Natural killer cell (primary cell): ENCODE data around the gene PI16. TPM values are rescaled to one million over a fixed set of nuclear protein-coding genes. Genes with fewer than 3 reads are reported as not detected.

Source experiments
- ATAC-seq, 3 donors: fragments of 150-1000 bp in 2 of 3; fragments of 200-7000 bp in 1 of 3; cut with Tn5 transposase; 1 replicate in 1 of 3; 2 replicates in 2 of 3; pipeline ENCODE4 v1.10.0; 2021; ENCODE audit warnings: mild to moderate bottlenecking in 2 of 3, moderate library complexity in 2 of 3
- DNase-seq, 2 donors: peaks; one replicate each; pipeline versions ENCODE4 v3.0.0 to v3.0.0-alpha.2; 2013 to 2021; ENCODE audit warnings: mixed read lengths in 1 of 2
- H3K27ac ChIP-seq: one replicate; pipeline ENCODE4 v1.5.1; 2013; ENCODE audit warnings: mild to moderate bottlenecking, low read length
- H3K27me3 ChIP-seq: one replicate; pipeline ENCODE4 v1.6.1; 2013; ENCODE audit warnings: low read length; ENCODE audit not compliant: control insufficient read depth, insufficient read depth
- H3K36me3 ChIP-seq: one replicate; pipeline ENCODE4 v1.6.1; 2013; ENCODE audit warnings: low read length; ENCODE audit not compliant: control insufficient read depth, insufficient read depth
- H3K4me1 ChIP-seq: one replicate; pipeline ENCODE4 v1.6.1; 2013; ENCODE audit warnings: low read length; ENCODE audit not compliant: control insufficient read depth, insufficient read depth
- H3K4me3 ChIP-seq: one replicate; pipeline ENCODE4 v1.5.1; 2013; ENCODE audit warnings: low read length
- H3K9me3 ChIP-seq: one replicate; pipeline ENCODE4 v1.6.1; 2013; ENCODE audit warnings: low read length; ENCODE audit not compliant: control insufficient read depth, insufficient read depth
- H3K27ac Mint-ChIP-seq, 2 donors: one replicate each; pipeline ENCODE4 v1.8.0; 2022; ENCODE audit warnings: mild to moderate bottlenecking in 2 of 2, mixed read lengths in 2 of 2, moderate library complexity in 1 of 2
- H3K27me3 Mint-ChIP-seq, 2 donors: one replicate each; pipeline ENCODE4 v1.8.0; 2022; ENCODE audit warnings: low read depth in 2 of 2, mixed read lengths in 2 of 2
- H3K36me3 Mint-ChIP-seq: one replicate; pipeline ENCODE4 v1.8.0; 2022; ENCODE audit warnings: mixed read lengths
- H3K4me1 Mint-ChIP-seq, 2 donors: one replicate each; pipeline ENCODE4 v1.8.0; 2022; ENCODE audit warnings: mixed read lengths in 2 of 2
- H3K4me3 Mint-ChIP-seq: one replicate; pipeline ENCODE4 v1.8.0; 2022; ENCODE audit warnings: mild to moderate bottlenecking, moderate library complexity, mixed read lengths
- H3K9me3 Mint-ChIP-seq, 2 donors: one replicate each; pipeline ENCODE4 v1.8.0; 2022; ENCODE audit warnings: mixed read lengths in 2 of 2
- CTCF ChIP-seq: fragments of 200-600 bp; IDR thresholded peaks from one replicate; pipeline ENCODE4 v1.8.0; 2022; ENCODE audit warnings: antibody characterized with exemption
- WGBS: methylation state at CpG from one replicate; pipeline ENCODE4 v1.1.7; 2013; ENCODE audit warnings: missing lambda C conversion rate; ENCODE audit not compliant: insufficient coverage; 5-methylcytosine and 5-hydroxymethylcytosine counted together
- intact Hi-C: fragments of 100-400 bp; cut with micrococcal nuclease; formaldehyde crosslinking; loops from one replicate; pipeline ENCODE4 v1.14.2; 2022
- total RNA-seq, 4 donors: library from RNA; stranded (reverse); fragments of 120-200 nt in 1 of 4; gene quantifications; one replicate each; pipeline versions ENCODE4 v1.2.3 to v1.2.4, GENCODE V29; 2013 to 2022

PI16 gene
- total RNA-seq, 3 donors from 2014 or later (not counting 1 experiment from before 2014, with no cell fraction given): 0.33 to 1.8 (median 1.1) TPM

GRCh38 chr6:36961441-36962435, 7.2 kb downstream of the PI16 start:
- H3K36me3 ChIP-seq: no peaks in the 10 kb centered on the region
- peaks cover 12 to 33% of the 10 kb centered on the region in 2 donors for H3K4me1 Mint-ChIP-seq
- H3K4me1 ChIP-seq: peaks cover 27% of the 10 kb centered on the region
- H3K27me3 ChIP-seq: no peaks in the 10 kb centered on the region
- DNase-seq (no peak), ATAC-seq (no peak)
- 61% methylated on average over 40 of the region's 40 CpGs for WGBS
- TF ChIP-seq CTCF: no peak
- H3K27me3 Mint-ChIP-seq: peaks cover 16 to 24% of the 10 kb centered on the region in 2 donors
- no peak overlapping the region for H3K4me3 ChIP-seq
- no peaks in the 10 kb centered on the region for H3K9me3 Mint-ChIP-seq
- H3K9me3 ChIP-seq: no peaks in the 10 kb centered on the region
- no peak overlapping the region for H3K4me3 Mint-ChIP-seq
- H3K36me3 Mint-ChIP-seq: no peaks in the 10 kb centered on the region
- H3K27ac Mint-ChIP-seq: no peak overlapping the region
- intact Hi-C loops: no loop called here
- no peak overlapping the region for H3K27ac ChIP-seq

- Mint-ChIP-seq H3K4me1 (peaks cover 12 to 25% of the 10 kb centered on the region in 2 donors), H3K27me3 (peaks cover 13 to 15% of the 10 kb centered on the region in 2 donors), H3K27ac (peak overlapping the region; percentile 20 to 57), H3K9me3 (no peaks in the 10 kb centered on the region), H3K36me3 (no peaks in the 10 kb centered on the region), H3K4me3 (peak overlapping the region; percentile 49)
- DNase-seq (peak; percentile 49 to 87), ATAC-seq (peak; percentile 58 to 68 (median 59))
- no peak for TF ChIP-seq CTCF
- intact Hi-C loops: no loop called here
- H3K27me3 ChIP-seq: no peaks in the 10 kb centered on the region
- H3K4me3 ChIP-seq: no peak overlapping the region
- peaks cover 27% of the 10 kb centered on the region for H3K4me1 ChIP-seq
- H3K36me3 ChIP-seq: peaks cover 8% of the 10 kb centered on the region
- WGBS: 34% methylated on average over 12 of the region's 12 CpGs
- no peak overlapping the region for H3K27ac ChIP-seq
- H3K9me3 ChIP-seq: no peaks in the 10 kb centered on the region
These were observed 8.3 kb downstream of the PI16 start for GRCh38 chr6:36962874-36963273.

GRCh38 chr6:36963451-36964290, 9.1 kb downstream of the PI16 start:
- DNase-seq: peak in 1 of 2 donors; percentile 59
- H3K27ac Mint-ChIP-seq: peak overlapping the region; percentile 20 to 57

More at GRCh38 chr6:36963451-36964290, 9.1 kb downstream of the PI16 start:
- H3K4me1 Mint-ChIP-seq: peaks cover 12 to 25% of the 10 kb centered on the region in 2 donors
- H3K27me3 Mint-ChIP-seq: peaks cover 13 to 15% of the 10 kb centered on the region in 2 donors
- WGBS: 50% methylated on average over 11 of the region's 11 CpGs
- Histone ChIP-seq H3K4me3 (no peak overlapping the region), H3K9me3 (no peaks in the 10 kb centered on the region), H3K27ac (no peak overlapping the region), H3K4me1 (peaks cover 27% of the 10 kb centered on the region), H3K36me3 (peaks cover 16% of the 10 kb centered on the region), H3K27me3 (no peaks in the 10 kb centered on the region)
- H3K4me3 Mint-ChIP-seq: peak overlapping the region; percentile 25
- no peak for TF ChIP-seq CTCF
- no peaks in the 10 kb centered on the region for H3K36me3 Mint-ChIP-seq
- H3K9me3 Mint-ChIP-seq: no peaks in the 10 kb centered on the region
- intact Hi-C loops: no loop called here
- peak in 1 of 3 donors; percentile 34 for ATAC-seq
